GM08714 (cell line): Measurements from ENCODE around the gene LHX6.

Experiments used
- H3K4me3 ChIP-seq: fragments of 200-500 bp; sonication (Bioruptor generic); 2 replicates; pipeline ENCODE4 v1.5.1; 2014; ENCODE audit warnings: mild to moderate bottlenecking, low read length, inconsistent platforms
- ZNF274 ChIP-seq: IDR thresholded peaks from 2 replicates; pipeline ENCODE4 v1.6.1; 2012; ENCODE audit warnings: mild to moderate bottlenecking, low read depth, low read length

The LHX6 gene

DNA sequence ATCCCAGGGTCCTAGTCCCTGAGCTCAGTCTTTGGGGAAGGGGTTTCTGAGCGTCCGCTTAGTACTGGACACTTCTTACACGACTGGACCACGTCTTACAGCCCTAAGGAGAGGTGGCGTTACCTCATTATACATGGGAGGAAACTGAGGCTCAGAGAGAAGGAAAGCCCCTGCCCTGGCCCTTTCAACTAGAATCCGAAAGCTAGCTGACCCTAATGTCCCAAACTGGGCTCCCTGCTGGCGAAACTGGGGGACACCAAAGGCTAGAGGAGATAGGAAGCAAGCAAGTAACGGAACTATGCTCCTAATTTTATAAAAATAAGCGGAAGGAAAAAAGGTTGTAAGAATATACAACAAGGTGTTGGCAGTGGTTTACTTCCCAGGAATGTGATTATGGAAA is 14.2 kb downstream of the LHX6 start:
- TF ChIP-seq ZNF274, result no peak
- no peak overlapping the region; the same call in 1 of the 2 replicates for H3K4me3 ChIP-seq

DNA sequence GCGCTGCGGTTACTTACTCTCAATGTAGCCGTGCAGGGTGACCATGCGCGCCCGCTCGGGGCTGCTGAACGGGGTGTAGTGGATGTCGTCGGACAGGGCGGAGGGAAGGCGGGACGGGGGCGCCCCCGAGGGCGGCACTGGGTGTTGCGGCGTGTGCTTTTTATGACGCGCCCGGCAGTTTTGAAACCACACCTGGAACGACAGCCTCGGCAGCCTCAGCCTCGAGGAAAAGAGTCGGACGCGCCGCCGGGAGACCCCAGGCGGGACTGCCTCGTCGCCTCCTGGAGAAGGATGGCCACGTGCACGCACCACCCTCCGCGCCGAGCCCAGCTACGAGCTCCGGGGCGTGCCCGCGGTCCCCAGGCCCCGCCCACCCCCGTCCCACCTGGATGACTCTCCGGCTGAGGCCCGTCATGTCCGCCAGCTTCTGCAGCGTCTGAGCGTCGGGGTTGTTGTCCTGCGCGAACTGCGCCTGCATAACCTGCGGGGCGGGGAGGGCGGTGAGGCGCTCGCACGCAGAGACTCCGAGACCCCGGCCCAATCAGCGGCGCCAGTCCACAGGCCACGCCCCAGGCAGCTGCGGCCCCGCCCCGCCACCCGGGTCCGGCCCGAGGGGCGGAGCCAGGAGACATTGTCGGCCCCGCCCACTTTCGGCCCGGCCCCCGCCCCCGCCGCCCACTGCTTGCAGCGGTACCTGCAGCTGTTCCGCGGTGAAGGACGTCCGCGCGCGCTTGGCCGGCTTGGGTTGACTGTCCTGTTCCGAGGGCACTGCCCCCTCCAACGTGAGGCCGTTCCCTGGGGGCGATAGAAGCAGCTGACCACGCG is 15.0 kb downstream of the LHX6 start:
- H3K4me3 ChIP-seq, result peak overlapping the region; percentile 13; the same call in 1 of the 2 replicates

DNA sequence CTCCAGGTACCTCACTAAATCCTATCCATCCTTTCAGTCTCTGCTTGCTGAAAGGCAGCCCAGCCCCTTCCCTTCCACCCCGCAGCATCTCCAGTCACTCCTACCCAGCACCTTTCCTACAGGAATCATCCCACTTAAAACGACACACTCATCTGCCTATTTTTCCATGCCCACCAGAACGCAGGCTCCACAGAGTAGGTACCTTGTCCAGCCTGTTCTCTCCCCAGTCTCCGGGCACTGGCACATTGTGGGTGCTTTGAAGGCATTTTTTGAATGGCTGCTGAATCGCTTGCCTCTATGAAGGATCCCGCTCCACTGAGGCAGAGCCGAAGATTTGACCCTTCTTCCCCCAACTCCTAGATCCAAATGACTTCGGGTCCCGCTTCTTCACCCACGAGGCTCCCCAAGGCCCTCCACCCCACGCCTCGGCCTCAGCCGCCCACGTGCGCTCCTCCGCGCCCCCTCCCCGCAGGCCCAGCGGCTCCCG is 15.6 kb downstream of the LHX6 start:
- H3K4me3 ChIP-seq, result no peak overlapping the region; the same call in 1 of the 2 replicates
- no peak for TF ChIP-seq ZNF274

More for the DNA sequence above, 15.0 kb downstream of the LHX6 start:
- no peak for TF ChIP-seq ZNF274

DNA sequence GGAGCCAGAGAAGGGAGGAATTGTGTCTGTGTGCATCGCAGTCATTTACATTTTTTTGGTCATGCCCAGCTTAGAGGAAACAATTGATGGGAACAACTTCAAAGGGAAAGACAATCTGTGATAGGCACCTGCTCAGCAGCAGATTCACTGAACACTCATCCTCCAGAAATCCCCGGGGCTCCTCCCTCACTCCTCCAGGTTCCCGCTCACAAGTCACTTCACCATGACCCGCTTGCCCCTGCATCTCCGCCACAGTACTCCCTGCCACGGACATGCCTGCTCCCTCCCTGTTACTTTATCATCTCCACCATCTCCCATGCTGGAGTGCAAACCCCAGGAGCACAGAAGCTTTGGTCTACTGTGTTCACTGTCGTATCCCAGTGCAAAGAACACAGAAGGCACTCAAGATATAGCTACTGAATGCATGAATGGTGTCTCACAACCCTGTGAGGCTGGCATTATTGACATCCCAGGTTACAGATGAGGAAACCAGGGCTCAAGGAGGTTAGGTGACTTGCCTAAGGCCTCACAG is 16.2 kb downstream of the LHX6 start:
- no peak overlapping the region for H3K4me3 ChIP-seq
- no peak for TF ChIP-seq ZNF274

DNA sequence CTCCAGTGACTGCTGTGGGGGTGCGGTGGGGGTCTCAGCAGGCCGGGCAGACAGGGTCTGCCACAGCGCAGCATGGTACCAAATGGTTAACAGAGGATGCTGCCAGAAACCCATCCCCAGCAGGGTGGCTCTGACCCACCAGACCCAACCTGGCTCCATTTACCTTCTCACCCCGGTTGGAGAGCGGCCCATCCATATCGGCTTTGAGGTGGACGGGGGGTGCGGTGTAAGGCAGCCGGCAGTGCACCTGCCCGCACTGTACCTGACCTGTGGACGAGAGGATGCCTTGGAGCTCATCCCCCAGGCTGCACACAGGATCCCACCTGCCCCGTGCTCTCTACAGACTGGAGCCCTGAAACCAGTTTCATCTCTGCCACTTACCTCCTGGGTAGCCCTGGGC is 19.3 kb downstream of the LHX6 start:
- no peak for TF ChIP-seq ZNF274
- no peak overlapping the region for H3K4me3 ChIP-seq

DNA sequence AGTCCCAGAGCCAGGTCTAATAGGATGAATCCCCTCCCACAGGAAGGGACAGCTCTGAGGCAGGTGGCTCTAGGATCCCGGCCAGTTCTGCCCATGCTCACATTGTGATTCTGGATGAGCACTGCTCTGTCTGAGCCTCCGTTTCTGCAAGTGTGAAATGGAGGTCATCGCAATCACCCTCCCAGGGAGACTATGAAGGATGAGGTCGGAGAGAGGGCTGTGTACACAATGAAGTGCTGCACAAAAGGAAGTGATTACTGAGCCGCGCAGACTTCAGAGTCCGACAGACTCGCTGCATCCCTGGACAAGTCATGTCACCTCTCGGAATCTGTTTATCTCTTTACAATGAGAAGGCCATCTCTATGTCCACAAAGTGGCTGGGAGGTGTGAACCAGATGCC is 21.7 kb downstream of the LHX6 start:
- no peak overlapping the region for H3K4me3 ChIP-seq
- no peak for TF ChIP-seq ZNF274

DNA sequence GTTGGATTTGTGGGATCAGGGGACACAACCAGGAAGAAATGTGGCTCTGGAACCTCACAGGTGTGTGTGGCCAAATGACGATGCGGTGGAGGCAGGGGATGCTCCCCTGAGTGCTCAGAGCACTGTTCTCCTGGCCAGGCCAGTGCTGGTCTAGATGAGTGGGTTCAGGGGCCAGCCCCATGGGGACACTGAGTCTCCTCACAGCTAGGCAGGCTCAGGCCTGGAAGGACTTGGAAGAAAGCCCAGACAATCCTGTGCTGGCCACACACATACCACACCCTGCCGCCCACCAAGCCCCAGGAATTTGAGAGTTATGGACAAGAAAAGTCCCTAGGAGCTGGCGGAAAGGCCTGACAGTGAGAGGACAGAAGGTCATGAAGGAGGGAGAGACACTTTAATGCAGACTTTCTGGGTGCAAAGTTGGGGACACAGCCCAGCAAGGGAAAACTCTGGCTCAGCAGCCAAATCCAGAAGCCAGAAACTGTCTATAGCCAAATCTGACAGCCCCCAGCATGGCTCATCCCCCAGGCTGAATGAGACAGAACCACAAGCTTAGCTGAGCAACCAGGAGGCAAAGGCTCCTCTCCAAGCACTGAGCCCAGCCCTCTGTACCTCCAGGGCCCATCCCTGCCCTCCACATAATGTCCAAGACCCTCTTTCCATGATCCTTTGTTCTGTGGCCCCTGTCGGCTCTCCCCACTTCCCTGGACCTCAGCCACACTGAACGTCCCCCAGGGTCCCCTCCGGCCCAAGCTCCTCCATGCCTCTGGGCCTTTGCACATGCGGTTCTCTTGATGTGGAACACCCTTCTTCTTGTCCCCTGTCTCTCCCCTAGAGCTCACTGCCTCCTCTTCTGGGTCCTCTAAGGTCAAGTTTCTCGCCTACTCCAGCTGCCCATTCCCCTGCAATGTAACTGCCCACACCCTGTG is 22.4 kb downstream of the LHX6 start:
- TF ChIP-seq ZNF274, result no peak
- H3K4me3 ChIP-seq, result no peak overlapping the region

DNA sequence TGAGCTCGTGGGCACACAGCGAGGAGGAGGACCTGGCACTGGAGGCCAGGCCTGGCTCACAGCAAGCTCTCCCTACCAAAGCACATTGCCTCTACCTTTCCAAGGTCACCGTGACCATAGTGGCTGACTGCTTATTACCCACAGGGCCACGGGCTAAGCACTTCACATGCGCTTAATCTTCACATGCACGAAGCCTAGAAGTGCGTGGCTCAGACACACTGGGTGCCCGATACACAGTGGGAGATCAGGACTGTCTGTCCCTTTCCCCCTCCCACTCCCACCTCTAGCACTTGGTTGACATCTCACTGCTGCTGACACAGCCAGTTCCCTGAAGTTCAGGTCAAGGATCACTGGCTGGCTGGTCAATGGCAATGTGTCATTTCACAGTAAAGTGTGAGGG is 23.6 kb downstream of the LHX6 start:
- no peak for TF ChIP-seq ZNF274
- H3K4me3 ChIP-seq, result no peak overlapping the region

DNA sequence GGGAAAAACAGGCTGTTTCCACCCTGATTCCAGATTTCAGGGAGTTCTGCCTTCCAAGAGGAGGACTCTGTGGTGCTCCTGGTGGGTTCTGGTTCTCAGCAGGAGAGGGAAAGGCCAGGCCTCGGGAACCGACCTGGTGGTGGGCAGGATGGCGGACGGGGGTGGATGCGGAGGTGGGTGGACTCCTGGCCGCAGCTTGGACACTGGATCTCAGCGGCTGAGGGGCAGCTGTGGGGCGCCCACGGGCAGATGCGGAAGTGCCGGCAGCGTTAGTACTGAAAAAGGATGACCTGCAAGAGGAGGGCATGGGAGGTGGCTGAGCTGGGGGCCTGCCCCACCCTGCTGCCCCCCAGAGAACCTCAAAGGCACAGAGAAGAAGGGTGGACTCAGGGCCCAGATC is 24.3 kb downstream of the LHX6 start:
- H3K4me3 ChIP-seq, result no peak overlapping the region

DNA sequence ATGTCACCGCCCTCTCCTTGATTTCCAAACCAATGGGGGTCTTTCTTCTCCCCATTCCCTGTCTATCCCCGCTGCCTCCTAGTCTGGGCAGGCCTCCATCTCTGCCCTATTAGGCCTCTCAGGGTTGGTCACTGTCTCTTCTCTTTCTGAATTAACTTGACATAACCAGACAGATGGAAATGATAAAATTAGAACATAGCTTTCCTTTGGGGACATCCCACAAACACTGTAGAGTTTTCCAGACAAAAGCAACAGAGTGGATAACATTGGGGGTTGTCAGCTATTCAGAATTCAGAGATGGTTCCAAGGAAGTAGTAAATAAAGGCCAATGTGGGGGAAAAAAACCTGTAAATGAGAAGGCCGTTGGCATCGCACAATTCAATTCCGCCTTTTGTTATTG is 24.7 kb downstream of the LHX6 start:
- no peak overlapping the region for H3K4me3 ChIP-seq

More for the DNA sequence above, 24.3 kb downstream of the LHX6 start:
- no peak for TF ChIP-seq ZNF274

DNA sequence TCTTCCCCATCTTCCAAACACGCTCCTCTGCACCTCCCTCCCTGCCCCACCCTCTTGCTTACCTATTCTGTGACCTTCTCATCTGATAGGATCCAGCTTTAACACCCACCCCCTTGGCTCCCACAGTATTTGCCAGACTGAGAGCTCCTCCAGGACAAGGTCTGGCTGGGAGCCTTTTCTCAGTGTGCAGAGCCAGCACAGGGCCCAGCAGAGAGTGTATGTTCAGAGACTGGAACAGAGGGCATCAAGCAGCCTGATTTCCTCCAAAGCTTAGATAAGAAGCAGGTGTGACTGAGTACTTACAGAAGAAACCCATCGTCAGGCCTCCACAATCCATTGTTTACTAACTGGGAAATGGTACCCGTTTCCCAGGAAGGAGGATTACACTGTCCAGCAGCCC is 26.6 kb downstream of the LHX6 start:
- TF ChIP-seq ZNF274, result no peak
- H3K4me3 ChIP-seq, result no peak overlapping the region

More for the DNA sequence above, 24.7 kb downstream of the LHX6 start:
- TF ChIP-seq ZNF274, result no peak

DNA sequence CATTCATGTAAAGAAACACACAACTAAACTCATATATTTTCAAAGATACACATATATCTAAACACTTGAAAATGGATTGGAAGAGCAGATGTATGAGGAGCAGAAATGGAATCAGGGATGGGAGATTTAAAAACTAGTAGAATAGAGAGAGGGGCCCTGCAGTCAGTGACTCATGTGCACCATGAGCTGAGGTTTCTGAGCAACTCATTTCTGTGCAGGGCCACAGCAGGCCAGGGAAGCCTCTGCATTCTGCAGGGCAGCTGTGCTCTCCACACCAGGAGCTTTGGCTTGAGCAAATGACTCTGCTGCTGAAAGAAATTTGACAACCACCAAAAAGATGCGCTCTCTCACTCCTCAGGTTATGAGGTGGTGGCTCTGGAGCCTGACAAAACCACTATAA is 27.1 kb downstream of the LHX6 start:
- no peak overlapping the region for H3K4me3 ChIP-seq
- no peak for TF ChIP-seq ZNF274

DNA sequence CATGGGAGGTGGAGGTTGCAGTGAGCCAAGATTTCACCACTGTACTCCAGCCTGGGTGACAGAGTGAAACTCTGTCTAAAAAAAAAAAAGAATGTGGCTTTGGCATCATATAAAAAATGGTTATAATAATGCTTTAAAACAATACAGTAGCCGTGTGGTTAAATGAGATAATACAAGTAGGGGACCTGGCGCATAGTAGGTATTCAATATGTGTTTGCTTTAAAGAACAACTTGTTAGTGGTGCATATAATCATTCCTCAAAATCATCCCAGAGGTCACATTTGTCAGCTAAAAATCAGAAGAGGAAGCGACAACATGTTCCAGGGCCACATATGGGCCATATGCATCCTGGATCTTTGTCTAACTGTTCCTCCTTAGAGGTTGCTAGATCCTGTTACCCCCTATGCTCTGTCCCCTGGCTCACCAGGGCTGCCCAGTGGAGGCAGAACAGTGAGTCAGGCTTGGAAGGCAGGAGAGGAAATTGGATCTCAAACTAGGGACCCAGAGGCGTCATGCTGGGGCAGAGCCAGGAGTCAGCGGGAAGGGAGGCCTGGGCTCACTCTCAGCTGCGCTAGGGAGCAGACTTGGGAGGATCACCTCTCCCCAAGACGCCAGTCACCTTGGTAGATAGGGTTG is 27.7 kb downstream of the LHX6 start:
- no peak overlapping the region for H3K4me3 ChIP-seq
- no peak for TF ChIP-seq ZNF274

DNA sequence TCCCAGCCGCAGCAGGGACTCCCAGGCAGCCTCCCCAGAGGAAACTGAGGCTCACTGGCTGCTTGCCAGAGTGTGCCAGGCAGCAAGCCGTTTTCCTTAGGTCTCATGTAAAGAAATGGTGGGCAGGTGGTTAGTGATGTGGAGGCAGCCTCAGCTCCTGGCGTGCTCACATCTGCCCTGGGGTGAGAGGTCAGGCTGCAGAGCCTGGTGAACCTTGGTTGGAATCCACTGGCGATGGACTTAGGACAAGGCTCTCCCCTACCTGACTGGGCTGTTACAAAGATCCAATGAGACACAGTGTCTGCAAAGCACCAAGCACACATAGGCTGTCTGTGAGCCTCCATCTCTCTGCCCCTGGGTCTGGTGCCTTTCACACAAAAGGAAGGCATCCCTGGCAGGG is 30.9 kb downstream of the LHX6 start:
- no peak overlapping the region for H3K4me3 ChIP-seq

DNA sequence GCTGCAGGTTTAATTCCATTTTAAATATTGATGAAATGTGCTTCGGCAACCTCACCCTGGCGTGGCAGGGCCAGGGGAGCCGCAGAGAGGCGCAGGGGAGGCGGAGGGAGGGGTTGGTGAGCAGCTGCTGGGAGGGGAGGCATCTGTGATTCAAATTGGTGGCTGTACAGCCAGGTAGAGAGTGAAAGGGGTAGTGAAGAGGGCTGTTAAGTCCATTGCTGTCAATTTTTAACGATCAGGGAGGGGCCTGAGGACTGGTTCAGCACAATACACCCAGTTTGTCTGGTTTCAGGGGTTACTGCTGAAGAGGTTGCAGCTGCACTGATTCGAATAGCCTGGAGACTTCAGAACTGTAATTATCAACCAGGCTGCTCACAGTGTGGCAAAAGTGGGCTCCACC is 31.3 kb downstream of the LHX6 start:
- no peak overlapping the region for H3K4me3 ChIP-seq
- no peak for TF ChIP-seq ZNF274

More for the DNA sequence above, 30.9 kb downstream of the LHX6 start:
- no peak for TF ChIP-seq ZNF274
